ENCODE results near the gene CCBE1. TPM values are rescaled to one million over a fixed set of nuclear protein-coding genes. Genes with fewer than 3 reads are reported as not detected.

The CCBE1 gene
- polyA plus RNA-seq, 1 donor from 2014 or later = 0.19 TPM

- no peaks in the 10 kb centered on the region for H3K9me3 ChIP-seq (ENCODE audit: low read length)
- no peak overlapping the region for H3K9ac ChIP-seq (ENCODE audit: low read length)
- H2AFZ ChIP-seq (ENCODE audit: low read depth, low read length) = no peak overlapping the region
- TF ChIP-seq TAF1 (IDR thresholded peaks at IDR 0.05; ENCODE audit: low read depth) (no peak), POLR2AphosphoS5 (IDR thresholded peaks at IDR 0.05) (no peak), EP300 (conservative IDR thresholded peaks at IDR 0.05; ENCODE audit: poor library complexity, severe bottlenecking) (no peak), EZH2 (IDR thresholded peaks at IDR 0.05; ENCODE audit: borderline replicate concordance, insufficient read depth, low read length, poor library complexity, severe bottlenecking) (no peak), RAD21 (conservative IDR thresholded peaks at IDR 0.05) (no peak), CTCF (IDR thresholded peaks at IDR 0.05; ENCODE audit: poor library complexity, severe bottlenecking) (no peak), SMC3 (conservative IDR thresholded peaks at IDR 0.05; ENCODE audit: poor library complexity) (no peak), MXI1 (conservative IDR thresholded peaks at IDR 0.05; ENCODE audit: poor library complexity, severe bottlenecking) (no peak), REST (IDR thresholded peaks at IDR 0.05; ENCODE audit: borderline replicate concordance) (no peak)
- H3K9me2 ChIP-seq (ENCODE audit: insufficient read depth, low read length) = no peaks in the 10 kb centered on the region
- no peak overlapping the region for H3K27ac ChIP-seq (ENCODE audit: low read length)
- no peaks in the 10 kb centered on the region for H3K79me2 ChIP-seq (replicated peaks; ENCODE audit: insufficient read depth, low read length)
- H4K20me1 ChIP-seq (ENCODE audit: insufficient read depth) = no peaks in the 10 kb centered on the region
- no peak overlapping the region for H3K4me2 ChIP-seq (ENCODE audit: low read length)
- H3F3A ChIP-seq (ENCODE audit: insufficient read depth, low read length, poor library complexity, severe bottlenecking) = no peaks in the 10 kb centered on the region
- no peaks in the 10 kb centered on the region for H3K27me3 ChIP-seq (ENCODE audit: insufficient read depth, low read depth, low read length)
- H3K36me3 ChIP-seq (ENCODE audit: insufficient read depth, low read length) = no peaks in the 10 kb centered on the region
- no peak overlapping the region for H3K4me3 ChIP-seq (ENCODE audit: low read length)
Observed at GRCh38 chr18:59663096-59663495, 34.1 kb downstream of the CCBE1 start.

- Histone ChIP-seq H3K9me3 (ENCODE audit: low read length) (no peaks in the 10 kb centered on the region), H3K36me3 (ENCODE audit: insufficient read depth, low read length) (no peaks in the 10 kb centered on the region), H3K9ac (ENCODE audit: low read length) (no peak overlapping the region), H3K4me3 (ENCODE audit: low read length) (no peak overlapping the region), H3F3A (ENCODE audit: insufficient read depth, low read length, poor library complexity, severe bottlenecking) (no peaks in the 10 kb centered on the region), H3K9me2 (ENCODE audit: insufficient read depth, low read length) (no peaks in the 10 kb centered on the region), H3K4me2 (ENCODE audit: low read length) (no peak overlapping the region), H4K20me1 (ENCODE audit: insufficient read depth) (no peaks in the 10 kb centered on the region), H3K79me2 (replicated peaks; ENCODE audit: insufficient read depth, low read length) (no peaks in the 10 kb centered on the region), H3K27me3 (ENCODE audit: insufficient read depth, low read depth, low read length) (no peaks in the 10 kb centered on the region), H2AFZ (ENCODE audit: low read depth, low read length) (no peak overlapping the region), H3K27ac (ENCODE audit: low read length) (no peak overlapping the region)
- no peak for TF ChIP-seq EZH2 (IDR thresholded peaks at IDR 0.05; ENCODE audit: borderline replicate concordance, insufficient read depth, low read length, poor library complexity, severe bottlenecking)
- TF ChIP-seq MXI1 (conservative IDR thresholded peaks at IDR 0.05; ENCODE audit: poor library complexity, severe bottlenecking) = no peak
- no peak for TF ChIP-seq RAD21 (conservative IDR thresholded peaks at IDR 0.05)
- TF ChIP-seq EP300 (conservative IDR thresholded peaks at IDR 0.05; ENCODE audit: poor library complexity, severe bottlenecking) = no peak
- TF ChIP-seq SMC3 (conservative IDR thresholded peaks at IDR 0.05; ENCODE audit: poor library complexity) = no peak
- TF ChIP-seq REST (IDR thresholded peaks at IDR 0.05; ENCODE audit: borderline replicate concordance) = no peak
- no peak for TF ChIP-seq CTCF (IDR thresholded peaks at IDR 0.05; ENCODE audit: poor library complexity, severe bottlenecking)
- TF ChIP-seq TAF1 (IDR thresholded peaks at IDR 0.05; ENCODE audit: low read depth) = no peak
- TF ChIP-seq POLR2AphosphoS5 (IDR thresholded peaks at IDR 0.05) = no peak
Observed at GRCh38 chr18:59661891-59662701, 35.1 kb downstream of the CCBE1 start.
